ENCODE measurements around the gene FKBP10.

Gene FKBP10

GRCh38 chr17:41782142-41782541, 30.7 kb upstream of the FKBP10 start:
- H3K4me3 ChIP-seq (ENCODE audit: low read depth, low read length): no peak overlapping the region

DNA sequence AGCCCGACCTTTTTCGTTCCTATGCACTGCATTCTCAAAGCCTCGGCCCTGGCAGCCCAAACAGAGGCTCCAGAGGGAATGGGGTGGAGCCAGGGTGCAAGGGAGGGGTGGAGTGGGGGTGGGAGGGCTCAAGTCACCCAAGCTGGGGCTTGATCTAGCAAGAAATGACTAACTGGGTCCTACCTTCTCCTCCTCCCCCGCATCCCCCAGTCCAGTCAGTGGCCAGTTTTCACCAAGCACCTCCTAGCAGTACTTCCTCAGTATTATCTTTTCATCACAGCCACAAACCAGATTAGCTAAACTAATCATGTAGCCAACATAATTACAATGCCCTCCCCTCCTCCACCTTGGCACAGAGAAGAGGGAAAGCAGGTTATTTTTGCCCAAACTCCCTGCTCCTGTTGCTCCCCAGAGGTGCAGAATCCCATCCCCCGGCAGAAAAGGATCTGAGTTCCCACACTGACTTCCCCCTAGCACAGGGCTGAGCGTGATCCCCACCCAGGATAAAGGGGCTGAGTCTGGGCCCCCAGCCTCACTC, 28.5 kb upstream of the FKBP10 start:
- H3K4me3 ChIP-seq (ENCODE audit: low read depth, low read length): peak overlapping the region; percentile 47

- H3K4me3 ChIP-seq (ENCODE audit: low read depth, low read length): peak overlapping the region; percentile 47
Observed at GRCh38 chr17:41785091-41785858, 27.5 kb upstream of the FKBP10 start.

- peak overlapping the region; percentile 47 for H3K4me3 ChIP-seq (ENCODE audit: low read depth, low read length)
Observed at GRCh38 chr17:41785859-41786226, 27.0 kb upstream of the FKBP10 start.

GRCh38 chr17:41786227-41787020, 26.4 kb upstream of the FKBP10 start, which contains the start of gene JUP:
JUP (minus strand) TSS chr17:41786711; CDS start chr17:41771854, 14,857 bp downstream.
- H3K4me3 ChIP-seq (ENCODE audit: low read depth, low read length): peak within 1 kb of the TSS; percentile 47

DNA sequence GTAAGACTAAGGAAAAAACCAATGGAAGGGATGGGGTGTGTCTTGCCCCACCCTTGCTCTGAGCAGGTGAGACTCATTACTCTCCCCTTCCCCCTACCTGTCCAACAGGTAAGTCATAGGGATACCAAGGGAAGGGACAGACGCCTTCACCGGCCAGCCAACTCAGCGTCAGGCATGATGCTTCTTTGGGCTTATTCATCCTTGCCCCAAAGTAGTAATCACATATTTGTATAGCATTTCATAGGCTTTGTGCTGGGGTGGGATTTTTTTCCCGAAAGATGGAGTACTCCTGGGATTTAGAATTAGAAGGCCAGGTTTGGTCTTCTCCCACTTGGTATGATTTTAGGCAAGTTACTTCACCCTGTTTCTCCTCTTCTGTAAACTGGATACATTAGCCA, 25.8 kb upstream of the FKBP10 start:
- no peak overlapping the region for H3K4me3 ChIP-seq (ENCODE audit: low read depth, low read length)

DNA sequence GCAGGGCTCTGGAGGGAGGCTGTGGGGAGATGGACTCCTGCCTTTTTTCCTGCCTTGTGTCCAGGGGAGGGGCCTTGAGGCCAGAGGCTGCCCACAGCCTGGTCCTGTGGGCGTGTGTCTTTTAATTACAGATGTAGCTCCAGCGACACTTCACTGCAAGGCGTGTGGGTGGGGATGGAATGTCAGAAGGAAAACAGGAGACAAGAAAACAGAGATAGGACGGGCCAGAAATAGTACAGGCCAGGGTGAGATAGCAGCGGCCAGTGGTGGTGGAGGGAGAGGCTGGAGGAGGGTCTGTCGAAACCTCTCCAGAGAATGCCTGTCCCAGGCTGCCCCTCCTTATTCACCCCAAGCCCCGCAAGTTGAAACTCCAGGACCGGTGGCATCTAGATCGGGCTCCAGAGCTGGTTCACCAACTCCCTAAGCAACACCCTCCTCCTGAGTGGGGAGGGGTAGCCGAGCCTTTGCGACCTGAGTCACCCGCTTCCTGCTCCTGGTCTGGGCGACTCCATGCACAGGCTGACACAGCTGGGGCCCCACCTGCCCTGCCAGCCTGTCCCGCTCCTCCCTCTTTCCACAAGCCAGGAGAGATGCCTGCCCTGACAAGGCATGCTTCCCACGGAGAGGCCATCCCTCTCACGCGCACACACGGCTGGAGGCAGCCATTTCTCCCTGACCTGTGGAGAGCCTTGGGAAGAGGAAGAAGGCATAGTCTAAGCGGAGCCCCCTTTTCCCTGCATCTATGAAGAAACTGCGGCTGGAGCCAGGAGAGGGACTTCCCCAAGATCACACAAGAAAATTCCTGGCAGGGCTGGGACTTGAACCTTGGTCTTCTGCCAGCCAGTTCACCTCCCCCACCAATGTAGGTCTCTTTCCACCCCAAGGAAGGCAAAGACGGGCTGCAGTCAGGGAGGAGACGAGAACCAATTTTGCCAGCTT, 19.7 kb upstream of the FKBP10 start:
- no peak overlapping the region for H3K4me3 ChIP-seq (ENCODE audit: low read depth, low read length)

GRCh38 chr17:41793784-41794539, 18.8 kb upstream of the FKBP10 start:
- no peak overlapping the region for H3K4me3 ChIP-seq (ENCODE audit: low read depth, low read length)

DNA sequence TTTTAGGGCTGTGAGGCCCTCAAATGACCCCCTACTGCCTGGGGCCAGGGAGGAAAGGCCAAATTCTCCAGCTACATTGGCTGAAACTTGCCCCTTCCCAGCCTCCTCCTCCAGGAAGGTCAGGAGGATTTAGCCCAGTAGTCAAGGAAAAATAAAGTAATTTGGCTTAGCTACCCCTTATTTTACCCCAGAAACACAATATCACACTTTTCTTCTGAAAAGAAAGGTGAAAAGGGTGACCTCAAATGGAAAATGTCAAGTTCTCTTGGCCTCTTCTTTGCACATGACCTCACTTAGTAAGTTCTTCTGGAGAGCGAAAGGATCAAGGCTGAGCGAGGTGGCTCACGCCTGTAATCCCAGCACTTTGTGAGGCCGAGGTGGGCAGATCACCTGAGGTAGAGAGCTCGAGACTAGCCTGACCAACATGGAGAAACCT, 18.2 kb upstream of the FKBP10 start:
- H3K4me3 ChIP-seq (ENCODE audit: low read depth, low read length): no peak overlapping the region

GRCh38 chr17:41796121-41796895, 16.5 kb upstream of the FKBP10 start:
- no peak overlapping the region for H3K4me3 ChIP-seq (ENCODE audit: low read depth, low read length)

DNA sequence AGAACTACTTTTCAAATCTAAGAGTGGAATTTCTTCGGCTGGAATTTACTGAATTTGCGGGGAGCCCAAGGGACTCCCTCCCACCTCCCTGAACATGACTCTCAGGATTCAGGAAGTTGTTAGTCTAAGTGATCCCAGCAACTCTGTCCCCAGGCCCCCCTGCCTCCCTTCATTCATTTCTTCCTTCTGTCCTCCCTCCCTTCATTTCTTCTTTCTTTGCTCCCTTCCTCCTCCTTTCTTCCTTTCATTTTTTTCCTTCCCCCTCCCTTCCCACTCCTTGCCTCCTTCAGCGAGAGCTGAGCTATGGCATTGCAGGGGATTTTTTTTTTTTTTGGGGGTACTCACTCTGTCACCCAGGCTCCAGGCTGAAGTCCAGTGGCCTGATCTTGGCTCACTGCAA, 15.4 kb upstream of the FKBP10 start:
- no peak overlapping the region for H3K4me3 ChIP-seq (ENCODE audit: low read depth, low read length)

- no peak overlapping the region for H3K4me3 ChIP-seq (ENCODE audit: low read depth, low read length)
Observed at GRCh38 chr17:41799366-41799765, 13.4 kb upstream of the FKBP10 start.

DNA sequence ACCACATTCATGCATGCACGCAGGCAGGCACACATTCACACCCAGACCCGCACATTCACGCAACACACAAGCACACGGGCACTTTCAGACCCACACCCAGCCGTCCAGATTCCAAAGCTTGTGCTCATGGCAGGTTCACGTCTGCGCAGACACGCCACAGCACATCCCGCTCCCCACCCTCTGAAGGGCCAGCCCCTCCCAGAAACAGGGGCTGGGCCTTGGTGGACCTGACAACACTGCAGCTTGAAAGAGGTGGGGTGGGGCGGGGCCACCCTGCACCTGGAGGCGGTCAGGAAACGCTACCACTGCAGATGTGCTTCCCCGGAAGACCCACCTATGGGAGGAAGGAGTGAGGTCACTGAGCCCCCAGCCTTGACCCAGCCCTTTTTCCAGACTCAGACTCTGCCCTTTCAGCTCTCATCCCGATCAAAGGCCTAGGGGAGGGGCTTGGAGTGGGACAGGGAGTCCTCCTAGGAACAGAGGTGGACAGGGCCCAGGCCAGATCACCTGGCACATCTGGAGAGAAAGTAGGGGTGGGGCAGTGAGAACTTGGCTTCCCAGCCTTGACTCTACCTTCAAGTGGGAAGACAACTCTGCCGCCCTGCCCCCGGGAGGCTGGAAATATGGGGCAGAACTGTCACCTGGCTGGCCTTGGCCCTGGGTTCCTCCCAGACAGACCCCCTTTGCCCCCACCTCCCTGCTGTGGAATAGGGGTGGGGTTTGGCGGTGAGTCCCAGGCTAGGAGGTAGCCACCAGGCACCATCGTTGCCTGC, 12.0 kb upstream of the FKBP10 start:
- no peak overlapping the region for H3K4me3 ChIP-seq (ENCODE audit: low read depth, low read length)

- H3K4me3 ChIP-seq (ENCODE audit: low read depth, low read length): no peak overlapping the region
Observed at GRCh38 chr17:41801374-41802271, 11.2 kb upstream of the FKBP10 start.

DNA sequence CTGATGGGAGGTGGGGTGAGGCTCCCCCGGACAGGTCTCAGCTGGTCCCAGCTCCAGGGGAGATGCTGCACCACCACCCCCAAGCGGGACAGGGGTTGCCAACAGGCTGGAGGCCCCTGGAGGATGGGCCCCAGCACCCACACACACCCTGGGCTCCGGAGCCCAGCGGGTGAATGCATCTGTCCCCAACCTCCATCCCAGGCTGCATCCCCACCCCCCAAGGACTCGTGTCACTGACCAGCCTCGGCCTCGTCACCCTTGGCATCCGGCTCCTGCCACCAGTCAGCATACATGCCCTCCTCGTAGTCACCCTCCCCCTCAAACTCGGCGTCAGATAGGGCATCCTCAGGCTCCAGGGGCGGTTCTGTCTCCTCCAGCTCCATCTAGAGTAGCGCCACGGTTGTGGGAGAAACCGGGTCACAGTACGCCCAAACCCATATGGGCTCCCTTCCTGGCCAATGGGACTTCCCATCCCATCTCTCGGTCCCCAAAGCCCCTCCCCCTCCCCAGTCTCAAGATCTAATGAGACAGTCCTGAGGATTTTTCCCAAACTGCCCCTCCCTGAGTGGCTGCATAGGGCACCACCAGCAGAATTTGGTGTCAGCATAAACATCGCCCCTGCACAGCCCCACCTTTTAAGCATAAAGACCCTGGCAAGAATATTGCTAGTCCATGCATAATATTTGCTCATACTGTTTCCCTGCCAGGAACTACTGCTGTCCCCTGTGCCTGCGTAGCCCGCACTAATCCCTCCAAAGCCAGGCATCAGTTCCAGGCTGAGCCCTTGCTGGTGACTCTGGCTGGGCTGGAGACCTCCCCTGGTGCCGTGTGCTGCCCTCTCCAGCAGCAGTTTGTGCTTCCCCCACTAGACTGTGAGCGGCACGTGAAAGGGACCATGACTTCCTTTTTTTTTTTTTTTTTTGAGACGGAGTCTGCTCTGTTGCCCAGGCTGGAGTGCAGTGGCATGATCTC, 9.5 kb upstream of the FKBP10 start:
- H3K4me3 ChIP-seq (ENCODE audit: low read depth, low read length): no peak overlapping the region

DNA sequence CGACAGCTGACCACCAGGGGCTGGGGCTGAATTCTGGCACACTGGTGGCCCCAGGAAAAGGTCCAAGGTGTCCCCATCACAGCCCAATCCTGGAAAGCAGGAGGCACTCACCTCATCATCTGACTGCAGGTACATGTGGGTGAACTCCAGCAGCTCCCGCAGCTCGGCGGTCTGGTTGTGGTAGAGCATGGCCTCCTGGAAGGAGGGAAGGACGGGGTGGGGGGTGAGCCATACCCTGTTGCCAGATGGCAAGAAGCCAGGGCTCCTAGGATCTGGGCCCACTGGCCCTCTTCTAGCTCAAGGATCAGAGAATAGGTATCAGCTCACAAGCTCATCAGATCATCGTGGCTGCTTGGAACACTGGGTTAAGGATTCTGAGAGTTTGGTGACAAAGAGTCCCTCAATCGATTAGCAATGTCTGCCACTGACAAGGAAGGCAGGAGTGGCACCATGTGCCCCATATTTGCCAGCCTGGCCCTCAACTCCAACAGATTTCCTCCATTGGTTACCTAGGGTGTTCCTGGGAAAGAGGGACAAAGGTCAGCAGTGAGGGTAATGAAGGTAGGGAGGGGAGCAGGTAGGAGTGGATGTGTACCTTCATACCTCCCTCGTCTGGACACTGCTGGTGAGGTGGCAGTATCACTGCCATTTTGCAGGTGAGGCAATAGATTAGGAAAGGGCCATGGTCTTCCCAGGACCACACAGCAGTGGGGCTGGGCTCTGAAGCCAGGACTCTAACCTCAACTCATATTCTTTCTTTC, 5.9 kb upstream of the FKBP10 start:
- no peak overlapping the region for H3K4me3 ChIP-seq (ENCODE audit: low read depth, low read length)

Measured in iPS-11a (cell line).